ENCODE measurements around the gene GAGE12H.
"Not testable (repeated sequence)": the region's sequence is repeated elsewhere in the genome, so short reads cannot be mapped to it uniquely, and the experiment has no call there.

Gene GAGE12H, protein sequence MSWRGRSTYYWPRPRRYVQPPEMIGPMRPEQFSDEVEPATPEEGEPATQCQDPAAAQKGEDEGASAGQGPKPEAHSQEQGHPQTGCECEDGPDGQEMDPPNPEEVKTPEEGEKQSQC

DNA sequence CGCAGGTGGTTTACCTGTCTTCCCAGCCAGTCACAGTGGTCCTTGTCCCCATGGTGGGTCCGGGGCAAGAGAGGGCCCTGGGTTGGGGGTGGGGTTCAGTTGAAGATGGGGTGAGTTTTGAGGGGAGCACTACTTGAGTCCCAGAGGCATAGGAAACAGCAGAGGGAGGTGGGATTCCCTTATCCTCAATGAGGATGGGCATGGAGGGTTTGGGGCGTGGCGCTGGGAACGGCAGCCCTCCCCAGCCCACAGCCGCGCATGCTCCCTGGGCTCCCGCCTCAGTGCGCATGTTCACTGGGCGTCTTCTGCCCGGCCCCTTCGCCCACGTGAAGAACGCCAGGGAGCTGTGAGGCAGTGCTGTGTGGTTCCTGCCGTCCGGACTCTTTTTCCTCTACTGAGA lies at the start of gene GAGE12H:
Gene GAGE12H (plus strand): TSS at position 301 of the 400 bp plus-strand sequence. CDS start 1,155 bp downstream, outside the sequence.
- DNase-seq = not testable (repeated sequence)

DNA sequence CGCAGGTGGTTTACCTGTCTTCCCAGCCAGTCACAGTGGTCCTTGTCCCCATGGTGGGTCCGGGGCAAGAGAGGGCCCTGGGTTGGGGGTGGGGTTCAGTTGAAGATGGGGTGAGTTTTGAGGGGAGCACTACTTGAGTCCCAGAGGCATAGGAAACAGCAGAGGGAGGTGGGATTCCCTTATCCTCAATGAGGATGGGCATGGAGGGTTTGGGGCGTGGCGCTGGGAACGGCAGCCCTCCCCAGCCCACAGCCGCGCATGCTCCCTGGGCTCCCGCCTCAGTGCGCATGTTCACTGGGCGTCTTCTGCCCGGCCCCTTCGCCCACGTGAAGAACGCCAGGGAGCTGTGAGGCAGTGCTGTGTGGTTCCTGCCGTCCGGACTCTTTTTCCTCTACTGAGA lies 47.9 kb upstream of the GAGE12H start, which contains the start of gene GAGE12C:
Gene GAGE12C (plus strand): TSS at position 301 of the 400 bp plus-strand sequence. CDS start 1,155 bp downstream, outside the sequence.
- not testable (repeated sequence) for DNase-seq

DNA sequence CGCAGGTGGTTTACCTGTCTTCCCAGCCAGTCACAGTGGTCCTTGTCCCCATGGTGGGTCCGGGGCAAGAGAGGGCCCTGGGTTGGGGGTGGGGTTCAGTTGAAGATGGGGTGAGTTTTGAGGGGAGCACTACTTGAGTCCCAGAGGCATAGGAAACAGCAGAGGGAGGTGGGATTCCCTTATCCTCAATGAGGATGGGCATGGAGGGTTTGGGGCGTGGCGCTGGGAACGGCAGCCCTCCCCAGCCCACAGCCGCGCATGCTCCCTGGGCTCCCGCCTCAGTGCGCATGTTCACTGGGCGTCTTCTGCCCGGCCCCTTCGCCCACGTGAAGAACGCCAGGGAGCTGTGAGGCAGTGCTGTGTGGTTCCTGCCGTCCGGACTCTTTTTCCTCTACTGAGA lies 38.3 kb upstream of the GAGE12H start, which contains the start of gene GAGE12D:
Gene GAGE12D (plus strand): TSS at position 301 of the 400 bp plus-strand sequence. CDS start 1,155 bp downstream, outside the sequence.
- not testable (repeated sequence) for DNase-seq

DNA sequence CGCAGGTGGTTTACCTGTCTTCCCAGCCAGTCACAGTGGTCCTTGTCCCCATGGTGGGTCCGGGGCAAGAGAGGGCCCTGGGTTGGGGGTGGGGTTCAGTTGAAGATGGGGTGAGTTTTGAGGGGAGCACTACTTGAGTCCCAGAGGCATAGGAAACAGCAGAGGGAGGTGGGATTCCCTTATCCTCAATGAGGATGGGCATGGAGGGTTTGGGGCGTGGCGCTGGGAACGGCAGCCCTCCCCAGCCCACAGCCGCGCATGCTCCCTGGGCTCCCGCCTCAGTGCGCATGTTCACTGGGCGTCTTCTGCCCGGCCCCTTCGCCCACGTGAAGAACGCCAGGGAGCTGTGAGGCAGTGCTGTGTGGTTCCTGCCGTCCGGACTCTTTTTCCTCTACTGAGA lies 28.8 kb upstream of the GAGE12H start, which contains the start of gene GAGE12E:
Gene GAGE12E (plus strand): TSS at position 301 of the 400 bp plus-strand sequence. CDS start 1,155 bp downstream, outside the sequence.
- not testable (repeated sequence) for DNase-seq

DNA sequence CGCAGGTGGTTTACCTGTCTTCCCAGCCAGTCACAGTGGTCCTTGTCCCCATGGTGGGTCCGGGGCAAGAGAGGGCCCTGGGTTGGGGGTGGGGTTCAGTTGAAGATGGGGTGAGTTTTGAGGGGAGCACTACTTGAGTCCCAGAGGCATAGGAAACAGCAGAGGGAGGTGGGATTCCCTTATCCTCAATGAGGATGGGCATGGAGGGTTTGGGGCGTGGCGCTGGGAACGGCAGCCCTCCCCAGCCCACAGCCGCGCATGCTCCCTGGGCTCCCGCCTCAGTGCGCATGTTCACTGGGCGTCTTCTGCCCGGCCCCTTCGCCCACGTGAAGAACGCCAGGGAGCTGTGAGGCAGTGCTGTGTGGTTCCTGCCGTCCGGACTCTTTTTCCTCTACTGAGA lies 19.2 kb upstream of the GAGE12H start, which contains the start of gene GAGE12F:
Gene GAGE12F (plus strand): TSS at position 301 of the 400 bp plus-strand sequence. CDS start 1,155 bp downstream, outside the sequence.
- DNase-seq = not testable (repeated sequence)

DNA sequence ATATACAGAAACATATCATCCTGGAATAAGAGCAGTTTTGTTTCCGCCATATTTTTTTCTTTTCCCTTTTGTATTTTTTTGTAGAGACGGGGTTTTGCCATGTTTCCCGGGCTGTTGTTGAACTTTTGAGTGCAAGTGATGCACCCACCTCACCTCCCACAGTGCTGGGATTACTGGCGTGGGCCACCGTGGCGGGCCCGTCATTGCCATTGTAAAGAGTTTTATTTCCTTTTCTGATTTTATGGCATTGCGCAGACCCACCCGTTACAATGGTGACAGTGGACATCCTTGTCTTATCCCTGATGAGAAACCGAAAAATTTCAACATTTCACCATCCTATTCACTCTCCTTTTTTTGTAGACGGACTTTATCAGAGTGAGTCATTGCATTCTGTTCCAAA lies 11.0 kb upstream of the GAGE12H start:
- not testable (repeated sequence) for DNase-seq

DNA sequence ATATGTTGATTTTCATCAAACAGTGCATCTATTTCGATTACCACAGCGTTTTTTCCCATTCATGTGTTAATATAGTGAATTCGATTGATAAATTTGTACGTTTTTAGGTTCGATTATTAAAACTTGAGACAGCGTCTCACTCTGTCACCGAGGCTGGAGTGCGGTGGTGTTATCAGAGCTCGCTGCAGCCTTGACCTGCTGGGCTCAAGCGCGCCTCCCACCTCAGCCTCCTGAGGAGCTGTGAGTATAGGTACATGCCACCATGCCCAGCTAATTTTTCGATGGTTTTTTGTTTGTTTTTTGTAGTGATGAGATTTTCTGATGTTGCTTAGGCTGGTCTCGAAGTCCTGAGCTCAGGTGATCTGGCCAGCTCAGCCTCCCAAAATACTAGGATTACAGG lies 10.6 kb upstream of the GAGE12H start:
- DNase-seq = not testable (repeated sequence)

DNA sequence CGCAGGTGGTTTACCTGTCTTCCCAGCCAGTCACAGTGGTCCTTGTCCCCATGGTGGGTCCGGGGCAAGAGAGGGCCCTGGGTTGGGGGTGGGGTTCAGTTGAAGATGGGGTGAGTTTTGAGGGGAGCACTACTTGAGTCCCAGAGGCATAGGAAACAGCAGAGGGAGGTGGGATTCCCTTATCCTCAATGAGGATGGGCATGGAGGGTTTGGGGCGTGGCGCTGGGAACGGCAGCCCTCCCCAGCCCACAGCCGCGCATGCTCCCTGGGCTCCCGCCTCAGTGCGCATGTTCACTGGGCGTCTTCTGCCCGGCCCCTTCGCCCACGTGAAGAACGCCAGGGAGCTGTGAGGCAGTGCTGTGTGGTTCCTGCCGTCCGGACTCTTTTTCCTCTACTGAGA lies 9.6 kb upstream of the GAGE12H start, which contains the start of gene GAGE12G:
Gene GAGE12G (plus strand): TSS at position 301 of the 400 bp plus-strand sequence. CDS start 1,155 bp downstream, outside the sequence.
- DNase-seq = not testable (repeated sequence)

DNA sequence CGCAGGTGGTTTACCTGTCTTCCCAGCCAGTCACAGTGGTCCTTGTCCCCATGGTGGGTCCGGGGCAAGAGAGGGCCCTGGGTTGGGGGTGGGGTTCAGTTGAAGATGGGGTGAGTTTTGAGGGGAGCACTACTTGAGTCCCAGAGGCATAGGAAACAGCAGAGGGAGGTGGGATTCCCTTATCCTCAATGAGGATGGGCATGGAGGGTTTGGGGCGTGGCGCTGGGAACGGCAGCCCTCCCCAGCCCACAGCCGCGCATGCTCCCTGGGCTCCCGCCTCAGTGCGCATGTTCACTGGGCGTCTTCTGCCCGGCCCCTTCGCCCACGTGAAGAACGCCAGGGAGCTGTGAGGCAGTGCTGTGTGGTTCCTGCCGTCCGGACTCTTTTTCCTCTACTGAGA lies 9.4 kb downstream of the GAGE12H start, which contains the start of gene GAGE2A:
Gene GAGE2A (plus strand): TSS at position 301 of the 400 bp plus-strand sequence. CDS start 1,155 bp downstream, outside the sequence.
- DNase-seq = not testable (repeated sequence)

DNA sequence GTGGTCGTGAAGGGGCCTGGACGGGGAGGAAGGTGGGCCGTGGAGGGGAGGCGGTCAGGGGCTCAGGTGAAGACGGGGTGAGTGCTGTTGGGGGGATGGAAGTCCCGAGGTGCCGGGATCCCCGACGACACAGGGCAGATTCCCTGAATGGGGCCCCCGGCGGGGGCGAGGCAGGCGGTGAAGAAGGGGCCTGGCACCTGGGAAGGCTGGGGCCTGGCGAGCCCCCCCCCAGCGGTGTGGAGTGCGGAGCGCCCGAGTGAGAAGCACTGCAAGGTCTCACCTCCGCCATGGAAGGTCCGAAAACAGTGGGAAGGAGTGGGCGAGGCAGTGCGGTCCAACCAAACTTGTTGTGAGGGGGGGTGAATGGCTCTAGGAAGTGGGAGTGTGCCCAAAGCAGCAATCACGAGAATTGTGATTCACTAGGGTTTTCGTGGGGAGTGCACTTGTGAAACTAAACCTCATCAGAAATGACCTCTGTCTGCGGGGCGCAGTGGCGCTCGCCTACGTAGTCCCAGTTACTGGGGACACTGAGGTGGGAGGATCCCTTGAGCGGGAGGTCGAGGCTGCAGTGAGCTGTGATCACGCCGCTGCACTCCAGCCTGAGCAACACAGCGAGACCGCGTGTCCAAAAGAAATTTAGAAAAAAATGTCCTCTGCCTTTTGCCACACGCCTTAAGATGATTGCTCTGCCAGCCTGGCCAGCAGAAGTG lies 10.2 kb downstream of the GAGE12H start:
- not testable (repeated sequence) for DNase-seq

DNA sequence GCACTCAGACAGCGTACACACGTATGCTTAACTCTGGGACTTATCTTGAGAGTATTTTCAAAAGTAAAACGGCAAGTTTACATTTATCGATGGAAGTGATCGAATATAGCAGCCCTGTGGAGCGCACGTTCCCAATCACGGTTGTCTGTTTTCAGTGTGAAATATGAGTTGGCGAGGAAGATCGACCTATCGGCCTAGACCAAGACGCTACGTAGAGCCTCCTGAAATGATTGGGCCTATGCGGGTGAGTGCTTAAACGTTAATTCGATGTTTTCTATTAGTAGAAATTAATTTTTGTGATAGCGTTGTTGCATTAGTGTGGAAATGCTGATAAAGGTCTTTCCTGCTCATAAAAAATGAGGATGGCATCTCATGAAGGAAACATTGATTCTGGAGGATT lies 10.7 kb downstream of the GAGE12H start:
- not testable (repeated sequence) for DNase-seq

DNA sequence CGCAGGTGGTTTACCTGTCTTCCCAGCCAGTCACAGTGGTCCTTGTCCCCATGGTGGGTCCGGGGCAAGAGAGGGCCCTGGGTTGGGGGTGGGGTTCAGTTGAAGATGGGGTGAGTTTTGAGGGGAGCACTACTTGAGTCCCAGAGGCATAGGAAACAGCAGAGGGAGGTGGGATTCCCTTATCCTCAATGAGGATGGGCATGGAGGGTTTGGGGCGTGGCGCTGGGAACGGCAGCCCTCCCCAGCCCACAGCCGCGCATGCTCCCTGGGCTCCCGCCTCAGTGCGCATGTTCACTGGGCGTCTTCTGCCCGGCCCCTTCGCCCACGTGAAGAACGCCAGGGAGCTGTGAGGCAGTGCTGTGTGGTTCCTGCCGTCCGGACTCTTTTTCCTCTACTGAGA lies 19.0 kb downstream of the GAGE12H start, which contains the start of gene GAGE1:
Gene GAGE1 (plus strand): TSS at position 301 of the 400 bp plus-strand sequence. CDS start 1,155 bp downstream, outside the sequence.
- DNase-seq = not testable (repeated sequence)

DNA sequence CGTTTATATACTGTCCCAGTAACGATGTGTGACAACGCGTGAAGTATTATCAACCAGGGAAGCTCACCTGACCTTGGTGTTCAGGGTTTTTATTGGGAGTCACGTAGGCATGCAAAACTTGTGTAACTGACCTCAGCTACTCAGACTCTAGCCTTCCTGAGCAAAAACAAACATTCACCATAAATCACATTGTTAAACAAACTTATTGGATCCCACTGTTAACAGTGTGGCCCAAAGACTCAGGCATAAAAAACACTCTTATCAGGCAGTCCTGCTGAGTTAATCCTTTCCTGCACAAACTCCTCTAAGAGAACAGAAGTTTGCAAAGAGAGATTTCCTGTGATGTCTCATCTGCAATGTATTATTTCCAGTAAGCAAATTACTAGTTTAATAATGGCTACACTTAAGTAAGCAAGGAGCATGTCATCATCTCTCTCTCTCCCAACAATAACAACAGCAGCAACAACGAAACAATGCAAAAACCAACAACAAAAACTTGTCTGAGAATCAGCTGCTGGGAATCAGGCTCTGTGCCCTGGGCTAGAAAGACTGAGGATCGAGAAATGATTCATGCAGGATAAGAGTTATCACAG lies 31.1 kb downstream of the GAGE12H start:
- no peak for DNase-seq

DNA sequence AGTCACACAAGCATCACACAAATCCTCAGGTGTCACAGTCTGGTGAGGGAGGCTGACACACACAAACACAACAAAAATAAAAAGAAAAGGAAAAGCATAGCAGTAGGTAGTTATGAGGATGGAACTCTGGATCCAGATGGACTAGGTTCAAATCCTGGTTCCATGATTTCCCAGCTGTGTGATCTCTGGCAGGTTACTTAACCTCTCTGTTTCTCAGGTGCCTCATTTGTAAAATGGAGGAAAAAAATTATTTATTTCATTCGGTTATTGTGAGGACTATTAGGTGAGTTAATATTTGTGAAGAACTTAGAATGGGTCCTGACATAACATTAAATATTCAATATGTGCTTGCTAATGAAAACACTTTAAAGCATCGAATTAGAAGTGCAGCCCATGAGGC lies 38.8 kb downstream of the GAGE12H start:
- no peak for DNase-seq

DNA sequence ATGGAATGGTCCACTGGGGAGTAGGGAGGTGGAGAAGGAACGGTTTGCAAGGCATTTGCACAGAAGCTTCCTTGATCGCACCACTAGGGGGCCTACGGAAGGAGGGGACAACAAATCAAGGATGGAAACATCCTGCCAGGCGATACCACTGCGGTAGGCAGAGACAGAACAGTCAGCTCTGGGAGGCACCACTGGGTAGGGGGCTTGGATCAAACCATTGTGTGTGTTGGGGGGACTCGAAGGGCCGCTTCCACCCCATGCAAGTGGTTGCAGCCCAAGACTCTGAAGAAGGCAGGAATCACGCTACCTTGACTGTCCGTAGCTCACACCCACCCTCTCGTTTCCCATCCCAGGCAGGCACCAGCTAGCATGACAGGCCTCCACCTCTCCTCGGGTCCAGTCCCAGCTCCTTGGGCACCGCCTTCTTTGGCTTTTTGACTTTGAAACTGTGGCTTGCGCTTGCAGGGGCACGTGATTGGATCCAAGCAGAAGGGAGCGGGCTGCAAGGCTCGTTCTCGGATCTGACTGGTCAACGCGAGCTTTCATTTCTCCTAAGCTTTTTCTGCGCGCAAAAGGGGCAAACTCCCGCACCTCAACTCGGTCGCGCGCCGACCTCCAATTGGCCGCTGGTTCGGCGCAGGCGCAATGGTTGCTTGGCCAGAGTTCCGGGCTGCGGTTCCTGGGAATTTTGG lies 47.5 kb downstream of the GAGE12H start:
- peak; percentile 1 for DNase-seq
